Tibial nerve (tissue), 4 donors: ENCODE data around the gene MTCL1.

ENCODE experiments used
- EP300 ChIP-seq, 2 donors: sonication (generic); formaldehyde crosslinking; IDR thresholded peaks; one replicate each; pipeline ENCODE4 v1.6.1; 2017; ENCODE audit warnings: antibody characterized with exemption in 2 of 2, mild to moderate bottlenecking in 1 of 2
- POLR2A ChIP-seq, 2 donors: fragments of 450-650 bp; IDR thresholded peaks; one replicate each; pipeline ENCODE4 v1.6.1; 2017; ENCODE audit warnings: antibody characterized with exemption in 2 of 2, mild to moderate bottlenecking in 2 of 2, moderate library complexity in 2 of 2
- TF ChIP-seq, protein P1 (sequence below), 5 experiments: fragments of 200-600 bp in 3 of 5; fragments of 450-650 bp in 2 of 5; sonication (generic) in 3 of 5; IDR thresholded peaks; one replicate each; pipeline ENCODE4 v1.5.1; 2016 to 2019; ENCODE audit warnings: antibody characterized with exemption in 5 of 5, mild to moderate bottlenecking in 3 of 5, moderate library complexity in 2 of 5

DNA sequence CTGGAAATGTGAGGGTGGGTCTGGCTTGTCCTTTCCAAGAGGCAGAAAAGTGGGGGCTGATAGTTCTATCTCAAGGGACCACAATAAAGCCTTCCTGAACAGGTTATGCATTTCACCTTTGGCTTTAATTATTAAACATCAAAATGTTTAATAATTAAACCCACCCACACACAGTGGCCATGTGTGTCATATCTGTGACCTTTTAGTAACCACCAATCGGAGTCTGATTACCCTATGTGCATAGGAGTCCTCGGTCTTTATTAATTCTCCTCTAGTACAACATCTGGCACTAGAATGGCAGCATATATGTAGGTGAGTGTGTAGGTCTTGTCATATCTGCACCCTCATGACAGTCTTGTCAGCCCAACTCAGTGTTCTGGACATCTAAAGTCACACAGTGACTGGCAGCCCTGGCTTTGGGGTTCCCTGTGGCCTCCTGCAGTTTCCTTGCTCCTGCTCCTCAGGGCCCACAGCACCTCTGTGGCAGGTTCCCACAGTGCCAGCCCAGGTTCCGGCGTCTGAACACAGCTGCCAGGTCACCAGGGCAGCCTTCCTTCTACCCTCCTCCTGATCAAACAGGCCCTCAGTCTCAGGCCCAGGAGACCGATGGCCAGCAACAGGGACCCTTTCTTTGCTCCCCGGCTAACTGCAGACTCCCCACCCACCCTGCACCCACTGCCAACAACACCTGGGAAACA lies 100.9 kb downstream of the MTCL1 start:
- TF ChIP-seq, protein P1, sequence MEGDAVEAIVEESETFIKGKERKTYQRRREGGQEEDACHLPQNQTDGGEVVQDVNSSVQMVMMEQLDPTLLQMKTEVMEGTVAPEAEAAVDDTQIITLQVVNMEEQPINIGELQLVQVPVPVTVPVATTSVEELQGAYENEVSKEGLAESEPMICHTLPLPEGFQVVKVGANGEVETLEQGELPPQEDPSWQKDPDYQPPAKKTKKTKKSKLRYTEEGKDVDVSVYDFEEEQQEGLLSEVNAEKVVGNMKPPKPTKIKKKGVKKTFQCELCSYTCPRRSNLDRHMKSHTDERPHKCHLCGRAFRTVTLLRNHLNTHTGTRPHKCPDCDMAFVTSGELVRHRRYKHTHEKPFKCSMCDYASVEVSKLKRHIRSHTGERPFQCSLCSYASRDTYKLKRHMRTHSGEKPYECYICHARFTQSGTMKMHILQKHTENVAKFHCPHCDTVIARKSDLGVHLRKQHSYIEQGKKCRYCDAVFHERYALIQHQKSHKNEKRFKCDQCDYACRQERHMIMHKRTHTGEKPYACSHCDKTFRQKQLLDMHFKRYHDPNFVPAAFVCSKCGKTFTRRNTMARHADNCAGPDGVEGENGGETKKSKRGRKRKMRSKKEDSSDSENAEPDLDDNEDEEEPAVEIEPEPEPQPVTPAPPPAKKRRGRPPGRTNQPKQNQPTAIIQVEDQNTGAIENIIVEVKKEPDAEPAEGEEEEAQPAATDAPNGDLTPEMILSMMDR (IDR thresholded peaks at IDR 0.05) = no peak
- no peak for TF ChIP-seq EP300 (IDR thresholded peaks at IDR 0.05)
- no peak for TF ChIP-seq POLR2A (IDR thresholded peaks at IDR 0.05)
